ENCODE measurements around the gene ACSBG1.

The ACSBG1 gene

DNA sequence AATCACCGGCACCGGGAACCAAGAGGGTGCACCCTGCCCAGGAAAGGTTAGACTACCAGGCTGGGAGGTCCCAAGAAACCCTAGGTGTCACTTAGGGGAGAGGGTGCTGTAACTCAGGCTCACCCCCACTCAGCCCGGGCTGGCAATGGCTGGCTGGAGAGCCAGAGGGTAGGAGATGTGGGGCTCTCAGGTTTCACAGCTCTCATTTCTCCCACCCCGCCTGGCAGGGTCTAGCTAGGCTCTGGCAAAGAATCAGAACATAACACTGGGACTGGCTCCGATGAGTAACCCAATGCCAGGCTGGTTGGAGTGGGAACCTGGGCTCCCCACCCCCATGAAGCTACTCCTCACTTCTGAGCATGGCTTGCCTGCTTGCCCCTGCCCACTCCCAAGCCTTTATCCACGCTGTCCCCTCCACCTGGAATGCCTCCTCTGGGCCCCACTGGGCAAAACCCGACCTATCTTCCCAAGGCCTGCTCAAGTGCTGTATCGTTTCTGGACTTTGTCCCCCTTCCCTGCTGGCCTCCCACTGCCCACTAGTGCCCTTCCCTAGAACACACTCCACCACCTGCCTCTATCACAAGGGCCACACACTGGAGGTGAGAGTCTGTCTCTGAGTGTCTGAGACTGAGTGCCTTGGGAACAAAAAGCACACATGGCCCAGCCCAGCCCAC is 105.2 kb downstream of the ACSBG1 start:
- DNase-seq = peak in 1 of 2 experiments; percentile 26

DNA sequence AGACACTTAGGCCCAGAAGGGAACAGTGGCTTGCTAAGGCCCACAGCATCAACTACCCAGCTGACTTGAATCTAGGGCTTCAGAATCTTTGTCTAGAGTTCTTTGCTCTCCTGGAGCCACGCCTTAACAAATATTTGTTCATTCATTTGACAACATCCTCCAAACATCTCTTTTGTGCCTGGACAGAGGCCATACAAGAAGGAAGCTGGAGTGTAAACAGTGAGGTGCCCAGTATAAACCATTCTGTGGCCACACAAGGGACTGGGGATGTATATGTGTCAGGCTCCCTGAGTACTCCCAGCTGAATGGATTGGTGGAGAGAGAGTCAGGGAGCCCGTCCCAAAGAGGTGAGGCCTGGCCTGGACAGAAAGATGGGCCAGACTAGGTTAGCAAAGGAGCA is 106.5 kb downstream of the ACSBG1 start:
- no peak for DNase-seq

DNA sequence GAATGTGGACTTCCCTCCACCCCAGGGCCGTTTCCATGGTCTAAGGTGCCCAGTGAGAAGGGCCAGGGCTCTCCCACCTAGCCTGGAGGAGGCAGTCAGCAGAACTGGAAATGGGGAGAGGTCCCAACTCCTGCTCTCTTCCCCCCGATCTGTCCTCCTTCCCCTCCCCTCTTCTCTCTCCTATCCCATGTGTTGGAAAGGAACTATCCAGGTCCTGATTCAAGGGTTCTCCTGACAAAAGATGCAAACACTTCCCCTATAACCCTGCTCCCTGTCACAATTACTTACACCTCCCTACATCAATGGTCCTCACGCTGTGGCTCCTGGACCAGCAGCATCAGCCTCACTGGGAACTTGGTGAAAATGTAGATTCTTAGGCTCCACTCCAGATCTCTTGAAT is 109.1 kb downstream of the ACSBG1 start:
- DNase-seq = no peak

DNA sequence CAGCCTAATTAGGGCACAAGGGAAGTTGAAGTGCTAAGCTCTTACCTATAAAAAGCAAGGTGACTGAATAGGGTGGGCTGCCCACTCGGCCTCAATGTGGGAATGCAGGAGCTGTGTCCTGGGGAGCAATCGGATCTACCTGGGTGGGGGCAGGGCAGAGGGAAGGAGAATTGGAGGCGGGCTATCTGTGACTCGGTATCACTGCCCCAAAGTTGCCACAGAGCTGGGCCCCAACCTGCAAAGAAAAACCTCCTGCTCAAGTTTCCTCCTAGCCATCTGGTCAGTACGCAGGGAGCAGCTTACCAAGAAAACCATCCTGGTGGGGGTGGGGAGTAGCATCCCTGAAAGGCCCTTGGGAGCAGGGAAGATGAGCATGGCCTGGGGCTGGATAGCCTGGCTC is 113.8 kb downstream of the ACSBG1 start:
- DNase-seq = no peak

Data from NCI-H526 (cell line).